Neural progenitor cell (in vitro differentiated cells): Measurements from ENCODE around the gene ZNF277. TPM values are rescaled to one million over a fixed set of nuclear protein-coding genes. Genes with fewer than 3 reads are reported as not detected.

Source experiments
- DNase-seq: peaks from one replicate; pipeline ENCODE4 v3.0.0-alpha.2; 2016; ENCODE audit warnings: low spot score
- H2AFZ ChIP-seq: fragments of 200-600 bp; sonication (generic); replicated peaks from 2 replicates; pipeline ENCODE4 v1.6.1; 2016; ENCODE audit warnings: antibody characterized with exemption
- H3F3A ChIP-seq: fragments of 200-600 bp; sonication (generic); 2 replicates; pipeline ENCODE4 v1.6.1; 2016; ENCODE audit warnings: antibody characterized with exemption, low read depth
- H3K27ac ChIP-seq: fragments of 200-600 bp; sonication (generic); 2 replicates; pipeline ENCODE4 v1.5.1; 2016; ENCODE audit warnings: mild to moderate bottlenecking
- H3K27me3 ChIP-seq: fragments of 200-600 bp; sonication (generic); 2 replicates; pipeline ENCODE4 v1.6.1; 2016; ENCODE audit warnings: mild to moderate bottlenecking, moderate library complexity
- H3K36me3 ChIP-seq: fragments of 200-600 bp; sonication (generic); 2 replicates; pipeline ENCODE4 v1.5.1; 2016
- H3K4me1 ChIP-seq: fragments of 200-600 bp; sonication (generic); 2 replicates; pipeline ENCODE4 v1.6.1; 2016; ENCODE audit warnings: mixed run types
- H3K4me2 ChIP-seq: fragments of 200-600 bp; sonication (generic); 2 replicates; pipeline ENCODE4 v1.6.1; 2016
- H3K4me3 ChIP-seq: fragments of 200-600 bp; sonication (generic); 2 replicates; pipeline ENCODE4 v1.5.1; 2016
- H3K79me2 ChIP-seq: fragments of 200-600 bp; sonication (generic); 2 replicates; pipeline ENCODE4 v1.6.1; 2016; ENCODE audit warnings: low read depth
- H3K9ac ChIP-seq: fragments of 200-600 bp; sonication (generic); 2 replicates; pipeline ENCODE4 v1.6.1; 2016
- H3K9me3 ChIP-seq: fragments of 200-600 bp; sonication (generic); 2 replicates; pipeline ENCODE4 v1.5.1; 2016; ENCODE audit warnings: low read depth
- H4K20me1 ChIP-seq: fragments of 200-600 bp; sonication (generic); 2 replicates; pipeline ENCODE4 v1.6.1; 2016; ENCODE audit warnings: low read depth
- H3K27ac Mint-ChIP-seq: 3 replicates; pipeline ENCODE4 v1.8.0; 2021; ENCODE audit warnings: mixed read lengths
- H3K27me3 Mint-ChIP-seq: 2 replicates; pipeline ENCODE4 v1.8.0; 2022; ENCODE audit warnings: low read depth, mild to moderate bottlenecking, inconsistent platforms, moderate library complexity, mixed read lengths; ENCODE audit not compliant: insufficient read depth
- H3K36me3 Mint-ChIP-seq: 3 replicates; pipeline ENCODE4 v1.8.0; 2021; ENCODE audit warnings: mixed read lengths
- H3K4me1 Mint-ChIP-seq: 3 replicates; pipeline ENCODE4 v1.8.0; 2021; ENCODE audit warnings: mixed read lengths
- H3K4me3 Mint-ChIP-seq: 3 replicates; pipeline ENCODE4 v1.8.0; 2021; ENCODE audit warnings: mild to moderate bottlenecking, moderate library complexity, mixed read lengths
- H3K9me3 Mint-ChIP-seq: 3 replicates; pipeline ENCODE4 v1.8.0; 2020; ENCODE audit warnings: mixed read lengths
- CTCF ChIP-seq: fragments of 200-600 bp; sonication (generic); IDR thresholded peaks from 2 replicates; pipeline ENCODE4 v1.5.1; 2017; ENCODE audit warnings: antibody characterized with exemption, mild to moderate bottlenecking
- EZH2 ChIP-seq: fragments of 200-600 bp; sonication (generic); IDR thresholded peaks from 2 replicates; pipeline ENCODE4 v1.6.1; 2017; ENCODE audit warnings: antibody characterized with exemption, mild to moderate bottlenecking, moderate library complexity
- EZH2phosphoT487 ChIP-seq: fragments of 200-600 bp; sonication (generic); IDR thresholded peaks from 2 replicates; pipeline ENCODE4 v1.6.1; 2017; ENCODE audit warnings: antibody characterized with exemption
- total RNA-seq: library from RNA; depleted of rRNA; stranded (reverse); fragments of >200 nt; gene quantifications from 2 replicates; pipeline ENCODE4 v1.2.3, GENCODE V29; 2015; ENCODE audit warnings: low replicate concordance

The ZNF277 gene
- total RNA-seq, 1 donor from 2014 or later: 55.5 TPM

- Histone ChIP-seq H3K79me2 (peaks cover 40% of the 10 kb centered on the region), H4K20me1 (peaks cover 34% of the 10 kb centered on the region), H3F3A (no peaks in the 10 kb centered on the region), H2AFZ (no peak overlapping the region), H3K9ac (no peak overlapping the region), H3K4me2 (no peak overlapping the region), H3K36me3 (no peaks in the 10 kb centered on the region), H3K27me3 (no peaks in the 10 kb centered on the region), H3K4me3 (no peak overlapping the region), H3K27ac (no peak overlapping the region), H3K4me1 (peaks cover 44% of the 10 kb centered on the region), H3K9me3 (no peaks in the 10 kb centered on the region)
- no peak for DNase-seq
- no peak overlapping the region for H3K27ac Mint-ChIP-seq
- H3K4me1 Mint-ChIP-seq: peaks cover 22% of the 10 kb centered on the region
- no peak overlapping the region for H3K4me3 Mint-ChIP-seq
- no peaks in the 10 kb centered on the region for H3K9me3 Mint-ChIP-seq
- TF ChIP-seq EZH2phosphoT487: no peak
- TF ChIP-seq EZH2: no peak
- no peak for TF ChIP-seq CTCF
- no peaks in the 10 kb centered on the region for H3K27me3 Mint-ChIP-seq
- H3K36me3 Mint-ChIP-seq: no peaks in the 10 kb centered on the region
Observed at GRCh38 chr7:112257073-112257472, 50.6 kb downstream of the ZNF277 start.

GRCh38 chr7:112260911-112261310 lies 54.4 kb downstream of the ZNF277 start:
- H3K36me3 ChIP-seq: no peaks in the 10 kb centered on the region
- no peaks in the 10 kb centered on the region for H3K9me3 Mint-ChIP-seq
- no peaks in the 10 kb centered on the region for H3K9me3 ChIP-seq
- no peaks in the 10 kb centered on the region for H3K27me3 ChIP-seq
- no peak overlapping the region for H3K9ac ChIP-seq
- H3K4me3 Mint-ChIP-seq: no peak overlapping the region
- DNase-seq: peak; percentile 20
- H4K20me1 ChIP-seq: peaks cover 9% of the 10 kb centered on the region
- no peak overlapping the region for H3K27ac Mint-ChIP-seq
- H3K27ac ChIP-seq: no peak overlapping the region
- peaks cover 6% of the 10 kb centered on the region for H3K4me1 Mint-ChIP-seq
- peak overlapping the region; percentile 16 for H3K4me2 ChIP-seq
- peaks cover 14% of the 10 kb centered on the region for H3K79me2 ChIP-seq
- H3K27me3 Mint-ChIP-seq: no peaks in the 10 kb centered on the region
- TF ChIP-seq CTCF (no peak), EZH2 (no peak), EZH2phosphoT487 (no peak)
- H3K4me1 ChIP-seq: peaks cover 19% of the 10 kb centered on the region
- no peaks in the 10 kb centered on the region for H3K36me3 Mint-ChIP-seq
- no peak overlapping the region for H3K4me3 ChIP-seq
- no peaks in the 10 kb centered on the region for H3F3A ChIP-seq
- no peak overlapping the region for H2AFZ ChIP-seq

- Mint-ChIP-seq H3K4me1 (peaks cover 6% of the 10 kb centered on the region), H3K27ac (no peak overlapping the region), H3K27me3 (no peaks in the 10 kb centered on the region), H3K9me3 (no peaks in the 10 kb centered on the region), H3K36me3 (no peaks in the 10 kb centered on the region), H3K4me3 (no peak overlapping the region)
- peaks cover 10% of the 10 kb centered on the region for H3K79me2 ChIP-seq
- H3F3A ChIP-seq: no peaks in the 10 kb centered on the region
- no peak for DNase-seq
- no peaks in the 10 kb centered on the region for H3K9me3 ChIP-seq
- no peaks in the 10 kb centered on the region for H3K36me3 ChIP-seq
- H3K4me2 ChIP-seq: no peak overlapping the region
- no peak overlapping the region for H2AFZ ChIP-seq
- no peak overlapping the region for H3K27ac ChIP-seq
- H4K20me1 ChIP-seq: peaks cover 9% of the 10 kb centered on the region
- no peaks in the 10 kb centered on the region for H3K27me3 ChIP-seq
- no peak overlapping the region for H3K4me3 ChIP-seq
- TF ChIP-seq CTCF: no peak
- no peak for TF ChIP-seq EZH2phosphoT487
- no peak for TF ChIP-seq EZH2
- no peak overlapping the region for H3K9ac ChIP-seq
- H3K4me1 ChIP-seq: peaks cover 19% of the 10 kb centered on the region
Observed at GRCh38 chr7:112262036-112262435, 55.5 kb downstream of the ZNF277 start.
